Measurements from ENCODE around the gene RBL2. TPM values are rescaled to one million over a fixed set of nuclear protein-coding genes. Genes with fewer than 3 reads are reported as not detected.
A peak's percentile ranks its signal among the peaks of the same experiment; 100 is the strongest.

RBL2 gene
- polyA plus RNA-seq, 1 donor from 2014 or later, result 146 TPM

DNA sequence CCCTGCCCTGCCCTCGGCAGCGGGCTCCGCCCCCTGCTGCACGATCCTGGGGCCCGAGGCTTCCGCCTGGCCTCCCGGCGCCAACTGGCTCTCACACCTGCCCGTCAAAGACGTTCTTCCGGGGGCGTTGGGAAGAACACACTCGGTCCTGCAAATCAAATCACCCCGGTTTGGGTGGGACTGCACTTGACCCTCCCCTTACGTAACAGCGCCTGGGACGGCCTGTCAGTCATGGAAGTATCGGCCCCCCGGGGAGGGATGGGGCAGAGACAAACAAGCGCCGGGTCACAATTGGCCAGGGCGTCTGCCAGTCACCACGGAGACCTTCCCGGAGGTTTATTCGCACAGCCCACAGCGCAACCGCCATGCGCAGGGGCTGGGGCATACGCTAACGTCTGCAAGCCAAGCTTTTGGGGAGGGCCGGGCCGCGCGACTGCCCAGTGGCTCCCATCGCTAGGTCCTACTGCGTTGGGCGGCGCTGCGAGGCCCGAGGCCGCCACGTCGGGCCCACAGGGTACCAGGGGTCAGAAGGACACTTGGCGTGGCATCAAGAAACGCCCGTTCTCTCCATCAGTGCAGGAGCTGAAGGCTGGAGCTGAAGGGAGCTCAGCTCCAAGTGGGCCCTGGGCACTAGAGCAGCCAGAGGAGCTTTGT, 69.1 kb downstream of the RBL2 start:
- H3K4me2 ChIP-seq (ENCODE audit: low read length), result no peak overlapping the region
- H3K4me3 ChIP-seq (ENCODE audit: low read length), result peak overlapping the region; percentile 95
- H3K79me2 ChIP-seq (replicated peaks; ENCODE audit: insufficient read depth, low read length), result peaks cover 13% of the 10 kb centered on the region
- H3K9me3 ChIP-seq (ENCODE audit: low read length), result no peaks in the 10 kb centered on the region
- no peaks in the 10 kb centered on the region for H3K9me2 ChIP-seq (ENCODE audit: insufficient read depth, low read length)
- peak overlapping the region; percentile 95 for H3K27ac ChIP-seq (ENCODE audit: low read length)
- peak; percentile 79 for TF ChIP-seq TAF1 (IDR thresholded peaks at IDR 0.05; ENCODE audit: low read depth)
- peak; percentile 73 for TF ChIP-seq MXI1 (conservative IDR thresholded peaks at IDR 0.05; ENCODE audit: poor library complexity, severe bottlenecking)
- peak; percentile 49 for TF ChIP-seq EP300 (conservative IDR thresholded peaks at IDR 0.05; ENCODE audit: poor library complexity, severe bottlenecking)
- peak; percentile 85 for TF ChIP-seq REST (IDR thresholded peaks at IDR 0.05; ENCODE audit: borderline replicate concordance)
- TF ChIP-seq EZH2 (IDR thresholded peaks at IDR 0.05; ENCODE audit: borderline replicate concordance, insufficient read depth, low read length, poor library complexity, severe bottlenecking), result no peak
- TF ChIP-seq, protein P1, sequence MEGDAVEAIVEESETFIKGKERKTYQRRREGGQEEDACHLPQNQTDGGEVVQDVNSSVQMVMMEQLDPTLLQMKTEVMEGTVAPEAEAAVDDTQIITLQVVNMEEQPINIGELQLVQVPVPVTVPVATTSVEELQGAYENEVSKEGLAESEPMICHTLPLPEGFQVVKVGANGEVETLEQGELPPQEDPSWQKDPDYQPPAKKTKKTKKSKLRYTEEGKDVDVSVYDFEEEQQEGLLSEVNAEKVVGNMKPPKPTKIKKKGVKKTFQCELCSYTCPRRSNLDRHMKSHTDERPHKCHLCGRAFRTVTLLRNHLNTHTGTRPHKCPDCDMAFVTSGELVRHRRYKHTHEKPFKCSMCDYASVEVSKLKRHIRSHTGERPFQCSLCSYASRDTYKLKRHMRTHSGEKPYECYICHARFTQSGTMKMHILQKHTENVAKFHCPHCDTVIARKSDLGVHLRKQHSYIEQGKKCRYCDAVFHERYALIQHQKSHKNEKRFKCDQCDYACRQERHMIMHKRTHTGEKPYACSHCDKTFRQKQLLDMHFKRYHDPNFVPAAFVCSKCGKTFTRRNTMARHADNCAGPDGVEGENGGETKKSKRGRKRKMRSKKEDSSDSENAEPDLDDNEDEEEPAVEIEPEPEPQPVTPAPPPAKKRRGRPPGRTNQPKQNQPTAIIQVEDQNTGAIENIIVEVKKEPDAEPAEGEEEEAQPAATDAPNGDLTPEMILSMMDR (IDR thresholded peaks at IDR 0.05; ENCODE audit: poor library complexity, severe bottlenecking), result no peak
- peak; percentile 29 for TF ChIP-seq SMC3 (conservative IDR thresholded peaks at IDR 0.05; ENCODE audit: poor library complexity)
- no peak for TF ChIP-seq RAD21 (conservative IDR thresholded peaks at IDR 0.05)
- peak; percentile 94 for TF ChIP-seq POLR2AphosphoS5 (IDR thresholded peaks at IDR 0.05)
- no peaks in the 10 kb centered on the region for H3K27me3 ChIP-seq (ENCODE audit: insufficient read depth, low read depth, low read length)
- H3F3A ChIP-seq (ENCODE audit: insufficient read depth, low read length, poor library complexity, severe bottlenecking), result no peaks in the 10 kb centered on the region
- no peaks in the 10 kb centered on the region for H4K20me1 ChIP-seq (ENCODE audit: insufficient read depth)
- no peaks in the 10 kb centered on the region for H3K36me3 ChIP-seq (ENCODE audit: insufficient read depth, low read length)
- H2AFZ ChIP-seq (ENCODE audit: low read depth, low read length), result peak overlapping the region; percentile 96
- H3K9ac ChIP-seq (ENCODE audit: low read length), result peak overlapping the region; percentile 94

- H3K27ac ChIP-seq (ENCODE audit: low read length), result peak overlapping the region; percentile 95
- no peaks in the 10 kb centered on the region for H3K9me2 ChIP-seq (ENCODE audit: insufficient read depth, low read length)
- TF ChIP-seq, protein P1 (IDR thresholded peaks at IDR 0.05; ENCODE audit: poor library complexity, severe bottlenecking), result no peak
- TF ChIP-seq TAF1 (IDR thresholded peaks at IDR 0.05; ENCODE audit: low read depth) (no peak), EP300 (conservative IDR thresholded peaks at IDR 0.05; ENCODE audit: poor library complexity, severe bottlenecking) (no peak), POLR2AphosphoS5 (IDR thresholded peaks at IDR 0.05) (no peak), REST (IDR thresholded peaks at IDR 0.05; ENCODE audit: borderline replicate concordance) (no peak), EZH2 (IDR thresholded peaks at IDR 0.05; ENCODE audit: borderline replicate concordance, insufficient read depth, low read length, poor library complexity, severe bottlenecking) (no peak), MXI1 (conservative IDR thresholded peaks at IDR 0.05; ENCODE audit: poor library complexity, severe bottlenecking) (no peak), RAD21 (conservative IDR thresholded peaks at IDR 0.05) (no peak)
- H3K9ac ChIP-seq (ENCODE audit: low read length), result peak overlapping the region; percentile 94
- peak overlapping the region; percentile 96 for H2AFZ ChIP-seq (ENCODE audit: low read depth, low read length)
- peak overlapping the region; percentile 95 for H3K4me3 ChIP-seq (ENCODE audit: low read length)
- no peaks in the 10 kb centered on the region for H3K27me3 ChIP-seq (ENCODE audit: insufficient read depth, low read depth, low read length)
- H4K20me1 ChIP-seq (ENCODE audit: insufficient read depth), result no peaks in the 10 kb centered on the region
- no peaks in the 10 kb centered on the region for H3K36me3 ChIP-seq (ENCODE audit: insufficient read depth, low read length)
- H3K9me3 ChIP-seq (ENCODE audit: low read length), result no peaks in the 10 kb centered on the region
- H3K4me2 ChIP-seq (ENCODE audit: low read length), result no peak overlapping the region
- H3F3A ChIP-seq (ENCODE audit: insufficient read depth, low read length, poor library complexity, severe bottlenecking), result no peaks in the 10 kb centered on the region
- peaks cover 13% of the 10 kb centered on the region for H3K79me2 ChIP-seq (replicated peaks; ENCODE audit: insufficient read depth, low read length)
Observed at GRCh38 chr16:53503991-53504663, 69.9 kb downstream of the RBL2 start.

Measured in neural cell (in vitro differentiated cells).